H1 (cell line): ENCODE results near the gene RAD23B. TPM values are rescaled to one million over a fixed set of nuclear protein-coding genes. Genes with fewer than 3 reads are reported as not detected.

Experiments used
- CREB1 ChIP-seq: IDR thresholded peaks from 2 replicates; pipeline ENCODE4 v1.6.1; 2012; ENCODE audit warnings: inconsistent platforms
- EGR1 ChIP-seq: IDR thresholded peaks from 2 replicates; pipeline ENCODE4 v1.6.1; 2011; ENCODE audit warnings: low read depth, low read length, borderline replicate concordance
- JUN ChIP-seq: IDR thresholded peaks from 2 replicates; pipeline ENCODE4 v1.6.1; 2011; ENCODE audit warnings: low read depth, mild to moderate bottlenecking, improper control_type of control experiment, low read length
- KDM4A ChIP-seq: IDR thresholded peaks from one replicate; pipeline ENCODE4 v1.7.1; 2012; ENCODE audit warnings: low read depth, mild to moderate bottlenecking, moderate library complexity, low read length, inconsistent platforms; ENCODE audit not compliant: severe bottlenecking
- NANOG ChIP-seq: IDR thresholded peaks from 2 replicates; pipeline ENCODE4 v1.6.1; 2011; ENCODE audit warnings: low read length, low read depth, mild to moderate bottlenecking, inconsistent platforms; ENCODE audit not compliant: insufficient read depth, poor library complexity, severe bottlenecking
- POU5F1 ChIP-seq: IDR thresholded peaks from 2 replicates; pipeline ENCODE4 v1.6.1; 2011; ENCODE audit warnings: low read depth, mild to moderate bottlenecking, low read length, moderate library complexity
- RFX5 ChIP-seq: IDR thresholded peaks from 2 replicates; pipeline ENCODE4 v1.6.1; 2011; ENCODE audit warnings: low read depth, low read length, improper control_type of control experiment, borderline replicate concordance
- RNF2 ChIP-seq: fragments of 200-900, 300-1000 bp; sonication (generic); IDR thresholded peaks from 2 replicates; pipeline ENCODE4 v1.7.1; 2016; ENCODE audit warnings: borderline replicate concordance, low read depth, mild to moderate bottlenecking, antibody characterized with exemption, low read length; ENCODE audit not compliant: poor library complexity, severe bottlenecking; ENCODE audit errors: missing control alignments
- SAP30 ChIP-seq: fragments of 300-600 bp; sonication (generic); IDR thresholded peaks from 2 replicates; pipeline ENCODE4 v1.7.1; 2012; ENCODE audit warnings: low read length, moderate library complexity, mild to moderate bottlenecking, inconsistent platforms; ENCODE audit not compliant: insufficient read depth, insufficient replicate concordance
- polyA plus RNA-seq, 7 experiments: library from polyadenylated mRNA; depleted of rRNA in 3 of 7; stranded (reverse) in 5 of 7; unstranded in 2 of 7; fragments of >200 nt in 5 of 7; fragments of 200-250 nt in 2 of 7; gene quantifications; 1 replicate in 5 of 7; 2 replicates in 1 of 7; 4 replicates in 1 of 7; pipeline versions ENCODE4 v1.2.1 to v1.2.3, GENCODE V29; 2011 to 2013; ENCODE audit warnings: missing spikeins in 2 of 7, mixed read lengths in 2 of 7
- total RNA-seq: library from RNA; stranded (reverse); fragmentation: NEBNext Ultra II Directional; extraction: Animal tissue kit (Norgen Biotek cat#: 25700); gene quantifications from 2 replicates; pipeline ENCODE4 v1.2.1, GENCODE V29; 2021
- TF ChIP-seq, protein P1 (sequence below): fragments of 300-600 bp; sonication (generic); IDR thresholded peaks from 2 replicates; pipeline ENCODE4 v1.7.1; 2012; ENCODE audit warnings: low read length, moderate library complexity, mild to moderate bottlenecking, inconsistent platforms; ENCODE audit not compliant: insufficient replicate concordance

Gene RAD23B
- total and polyA plus RNA-seq, 2 of the 8 experiments (the other 6 are each of a cell fraction or from before 2014, with no cell fraction given): 97.1 to 165 TPM

DNA sequence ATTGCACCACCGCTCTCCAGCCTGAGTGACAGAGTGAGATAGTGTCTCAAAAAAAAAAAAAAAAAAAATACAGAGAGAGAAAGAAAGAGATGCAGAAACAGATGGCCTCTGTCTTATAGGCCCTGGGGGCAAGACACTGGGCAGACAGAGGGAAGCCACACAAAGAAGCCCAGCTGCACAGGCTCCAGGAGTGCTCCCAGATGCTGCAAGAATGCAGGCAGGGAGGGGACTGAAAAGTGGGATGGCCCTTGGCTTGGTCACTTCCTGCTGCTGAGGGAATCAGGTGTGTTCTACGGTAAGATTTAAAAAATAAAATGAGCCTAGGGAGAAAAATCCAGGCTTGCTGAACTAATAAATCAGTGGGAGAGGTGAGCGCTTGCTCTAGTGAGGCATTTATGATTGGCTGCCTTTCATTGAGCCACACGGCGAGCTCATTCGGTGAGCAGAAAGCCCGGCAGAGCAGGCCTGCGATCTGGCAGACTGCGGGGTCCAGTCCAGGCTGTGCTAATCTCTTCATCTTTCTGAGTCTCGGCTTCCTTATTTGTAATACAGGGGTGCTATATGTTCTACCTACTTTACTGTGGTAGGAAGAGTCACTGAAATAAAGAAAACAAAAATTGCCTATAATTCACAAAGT is 80.6 kb downstream of the RAD23B start (continued):
- TF ChIP-seq, protein P1, sequence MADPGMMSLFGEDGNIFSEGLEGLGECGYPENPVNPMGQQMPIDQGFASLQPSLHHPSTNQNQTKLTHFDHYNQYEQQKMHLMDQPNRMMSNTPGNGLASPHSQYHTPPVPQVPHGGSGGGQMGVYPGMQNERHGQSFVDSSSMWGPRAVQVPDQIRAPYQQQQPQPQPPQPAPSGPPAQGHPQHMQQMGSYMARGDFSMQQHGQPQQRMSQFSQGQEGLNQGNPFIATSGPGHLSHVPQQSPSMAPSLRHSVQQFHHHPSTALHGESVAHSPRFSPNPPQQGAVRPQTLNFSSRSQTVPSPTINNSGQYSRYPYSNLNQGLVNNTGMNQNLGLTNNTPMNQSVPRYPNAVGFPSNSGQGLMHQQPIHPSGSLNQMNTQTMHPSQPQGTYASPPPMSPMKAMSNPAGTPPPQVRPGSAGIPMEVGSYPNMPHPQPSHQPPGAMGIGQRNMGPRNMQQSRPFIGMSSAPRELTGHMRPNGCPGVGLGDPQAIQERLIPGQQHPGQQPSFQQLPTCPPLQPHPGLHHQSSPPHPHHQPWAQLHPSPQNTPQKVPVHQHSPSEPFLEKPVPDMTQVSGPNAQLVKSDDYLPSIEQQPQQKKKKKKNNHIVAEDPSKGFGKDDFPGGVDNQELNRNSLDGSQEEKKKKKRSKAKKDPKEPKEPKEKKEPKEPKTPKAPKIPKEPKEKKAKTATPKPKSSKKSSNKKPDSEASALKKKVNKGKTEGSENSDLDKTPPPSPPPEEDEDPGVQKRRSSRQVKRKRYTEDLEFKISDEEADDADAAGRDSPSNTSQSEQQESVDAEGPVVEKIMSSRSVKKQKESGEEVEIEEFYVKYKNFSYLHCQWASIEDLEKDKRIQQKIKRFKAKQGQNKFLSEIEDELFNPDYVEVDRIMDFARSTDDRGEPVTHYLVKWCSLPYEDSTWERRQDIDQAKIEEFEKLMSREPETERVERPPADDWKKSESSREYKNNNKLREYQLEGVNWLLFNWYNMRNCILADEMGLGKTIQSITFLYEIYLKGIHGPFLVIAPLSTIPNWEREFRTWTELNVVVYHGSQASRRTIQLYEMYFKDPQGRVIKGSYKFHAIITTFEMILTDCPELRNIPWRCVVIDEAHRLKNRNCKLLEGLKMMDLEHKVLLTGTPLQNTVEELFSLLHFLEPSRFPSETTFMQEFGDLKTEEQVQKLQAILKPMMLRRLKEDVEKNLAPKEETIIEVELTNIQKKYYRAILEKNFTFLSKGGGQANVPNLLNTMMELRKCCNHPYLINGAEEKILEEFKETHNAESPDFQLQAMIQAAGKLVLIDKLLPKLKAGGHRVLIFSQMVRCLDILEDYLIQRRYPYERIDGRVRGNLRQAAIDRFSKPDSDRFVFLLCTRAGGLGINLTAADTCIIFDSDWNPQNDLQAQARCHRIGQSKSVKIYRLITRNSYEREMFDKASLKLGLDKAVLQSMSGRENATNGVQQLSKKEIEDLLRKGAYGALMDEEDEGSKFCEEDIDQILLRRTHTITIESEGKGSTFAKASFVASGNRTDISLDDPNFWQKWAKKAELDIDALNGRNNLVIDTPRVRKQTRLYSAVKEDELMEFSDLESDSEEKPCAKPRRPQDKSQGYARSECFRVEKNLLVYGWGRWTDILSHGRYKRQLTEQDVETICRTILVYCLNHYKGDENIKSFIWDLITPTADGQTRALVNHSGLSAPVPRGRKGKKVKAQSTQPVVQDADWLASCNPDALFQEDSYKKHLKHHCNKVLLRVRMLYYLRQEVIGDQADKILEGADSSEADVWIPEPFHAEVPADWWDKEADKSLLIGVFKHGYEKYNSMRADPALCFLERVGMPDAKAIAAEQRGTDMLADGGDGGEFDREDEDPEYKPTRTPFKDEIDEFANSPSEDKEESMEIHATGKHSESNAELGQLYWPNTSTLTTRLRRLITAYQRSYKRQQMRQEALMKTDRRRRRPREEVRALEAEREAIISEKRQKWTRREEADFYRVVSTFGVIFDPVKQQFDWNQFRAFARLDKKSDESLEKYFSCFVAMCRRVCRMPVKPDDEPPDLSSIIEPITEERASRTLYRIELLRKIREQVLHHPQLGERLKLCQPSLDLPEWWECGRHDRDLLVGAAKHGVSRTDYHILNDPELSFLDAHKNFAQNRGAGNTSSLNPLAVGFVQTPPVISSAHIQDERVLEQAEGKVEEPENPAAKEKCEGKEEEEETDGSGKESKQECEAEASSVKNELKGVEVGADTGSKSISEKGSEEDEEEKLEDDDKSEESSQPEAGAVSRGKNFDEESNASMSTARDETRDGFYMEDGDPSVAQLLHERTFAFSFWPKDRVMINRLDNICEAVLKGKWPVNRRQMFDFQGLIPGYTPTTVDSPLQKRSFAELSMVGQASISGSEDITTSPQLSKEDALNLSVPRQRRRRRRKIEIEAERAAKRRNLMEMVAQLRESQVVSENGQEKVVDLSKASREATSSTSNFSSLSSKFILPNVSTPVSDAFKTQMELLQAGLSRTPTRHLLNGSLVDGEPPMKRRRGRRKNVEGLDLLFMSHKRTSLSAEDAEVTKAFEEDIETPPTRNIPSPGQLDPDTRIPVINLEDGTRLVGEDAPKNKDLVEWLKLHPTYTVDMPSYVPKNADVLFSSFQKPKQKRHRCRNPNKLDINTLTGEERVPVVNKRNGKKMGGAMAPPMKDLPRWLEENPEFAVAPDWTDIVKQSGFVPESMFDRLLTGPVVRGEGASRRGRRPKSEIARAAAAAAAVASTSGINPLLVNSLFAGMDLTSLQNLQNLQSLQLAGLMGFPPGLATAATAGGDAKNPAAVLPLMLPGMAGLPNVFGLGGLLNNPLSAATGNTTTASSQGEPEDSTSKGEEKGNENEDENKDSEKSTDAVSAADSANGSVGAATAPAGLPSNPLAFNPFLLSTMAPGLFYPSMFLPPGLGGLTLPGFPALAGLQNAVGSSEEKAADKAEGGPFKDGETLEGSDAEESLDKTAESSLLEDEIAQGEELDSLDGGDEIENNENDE: no peak
- TF ChIP-seq KDM4A: no peak
- TF ChIP-seq POU5F1: no peak
- no peak for TF ChIP-seq NANOG
- no peak for TF ChIP-seq EGR1
- no peak for TF ChIP-seq RFX5
- no peak for TF ChIP-seq SAP30
- no peak for TF ChIP-seq RNF2
- TF ChIP-seq JUN: no peak
- TF ChIP-seq CREB1: no peak
